Measurements from ENCODE around the gene FBXO48. TPM values are rescaled to one million over a fixed set of nuclear protein-coding genes. Genes with fewer than 3 reads are reported as not detected.

FBXO48 gene
- total RNA-seq, 1 experiment from 2014 or later: 1.7 TPM

GRCh38 chr2:68425503-68425902, 41.6 kb downstream of the FBXO48 start:
- intact Hi-C loops (cut with micrococcal nuclease): no loop called here
- no peak for DNase-seq (ENCODE audit: unreplicated experiment)
- Mint-ChIP-seq H3K36me3 (ENCODE audit: insufficient read depth, unreplicated experiment) (no peaks in the 10 kb centered on the region), H3K4me1 (ENCODE audit: insufficient read depth, unreplicated experiment) (no peaks in the 10 kb centered on the region), H3K27me3 (ENCODE audit: insufficient read depth, unreplicated experiment) (no peaks in the 10 kb centered on the region), H3K4me3 (ENCODE audit: unreplicated experiment) (no peak overlapping the region), H3K9me3 (ENCODE audit: unreplicated experiment) (no peaks in the 10 kb centered on the region), H3K27ac (ENCODE audit: low read depth, unreplicated experiment) (no peak overlapping the region)
- TF ChIP-seq CTCF (IDR thresholded peaks at IDR 0.05; ENCODE audit: unreplicated experiment): no peak
- no TSS peak for BruUV-seq (replicated peaks)
- ChIA-PET POLR2A (no interaction called here), CTCF (interaction anchor here (2.4 kb wide), 1 partner anchor 15 kb away, joined by 11 read pairs; no protein-coding TSS in a partner anchor)

GRCh38 chr2:68423966-68424650, 43.0 kb downstream of the FBXO48 start:
- no peaks in the 10 kb centered on the region for H3K4me1 Mint-ChIP-seq (ENCODE audit: insufficient read depth, unreplicated experiment)
- intact Hi-C loops (cut with micrococcal nuclease): no loop called here
- H3K36me3 Mint-ChIP-seq (ENCODE audit: insufficient read depth, unreplicated experiment): no peaks in the 10 kb centered on the region
- BruUV-seq (replicated peaks): no TSS peak
- no peak overlapping the region for H3K27ac Mint-ChIP-seq (ENCODE audit: low read depth, unreplicated experiment)
- no peaks in the 10 kb centered on the region for H3K27me3 Mint-ChIP-seq (ENCODE audit: insufficient read depth, unreplicated experiment)
- ChIA-PET CTCF (interaction anchor here (0.5 to 0.8 kb wide), 2 partner anchors 13 to 1950 kb away, joined by 3 to 5 read pairs; no protein-coding TSS in a partner anchor), POLR2A (interaction anchor here (0.6 kb wide), 1 partner anchor 132 kb away, joined by 4 read pairs; no protein-coding TSS in a partner anchor)
- no peak for DNase-seq (ENCODE audit: unreplicated experiment)
- no peak for TF ChIP-seq CTCF (IDR thresholded peaks at IDR 0.05; ENCODE audit: unreplicated experiment)
- H3K4me3 Mint-ChIP-seq (ENCODE audit: unreplicated experiment): no peak overlapping the region
- H3K9me3 Mint-ChIP-seq (ENCODE audit: unreplicated experiment): no peaks in the 10 kb centered on the region

GRCh38 chr2:68420254-68420910, 46.7 kb downstream of the FBXO48 start:
- ChIA-PET POLR2A (interaction anchor here (0.6 kb wide), 1 partner anchor 1313 kb away, joined by 3 read pairs; no protein-coding TSS in a partner anchor), CTCF (interaction anchor here (1.3 kb wide), 1 partner anchor 21 kb away, joined by 4 read pairs; no protein-coding TSS in a partner anchor)
- intact Hi-C loops (cut with micrococcal nuclease): no loop called here
- H3K9me3 Mint-ChIP-seq (ENCODE audit: unreplicated experiment): no peaks in the 10 kb centered on the region
- no peak overlapping the region for H3K4me3 Mint-ChIP-seq (ENCODE audit: unreplicated experiment)
- BruUV-seq (replicated peaks): no TSS peak
- DNase-seq (ENCODE audit: unreplicated experiment): no peak
- no peaks in the 10 kb centered on the region for H3K4me1 Mint-ChIP-seq (ENCODE audit: insufficient read depth, unreplicated experiment)
- no peak for TF ChIP-seq CTCF (IDR thresholded peaks at IDR 0.05; ENCODE audit: unreplicated experiment)
- no peak overlapping the region for H3K27ac Mint-ChIP-seq (ENCODE audit: low read depth, unreplicated experiment)
- H3K36me3 Mint-ChIP-seq (ENCODE audit: insufficient read depth, unreplicated experiment): no peaks in the 10 kb centered on the region
- H3K27me3 Mint-ChIP-seq (ENCODE audit: insufficient read depth, unreplicated experiment): no peaks in the 10 kb centered on the region

- ChIA-PET POLR2A (no interaction called here), CTCF (no interaction called here)
- DNase-seq (ENCODE audit: unreplicated experiment): no peak
- H3K36me3 Mint-ChIP-seq (ENCODE audit: insufficient read depth, unreplicated experiment): no peaks in the 10 kb centered on the region
- no TSS peak for BruUV-seq (replicated peaks)
- no peaks in the 10 kb centered on the region for H3K9me3 Mint-ChIP-seq (ENCODE audit: unreplicated experiment)
- H3K4me1 Mint-ChIP-seq (ENCODE audit: insufficient read depth, unreplicated experiment): no peaks in the 10 kb centered on the region
- H3K27me3 Mint-ChIP-seq (ENCODE audit: insufficient read depth, unreplicated experiment): no peaks in the 10 kb centered on the region
- H3K4me3 Mint-ChIP-seq (ENCODE audit: unreplicated experiment): no peak overlapping the region
- no peak overlapping the region for H3K27ac Mint-ChIP-seq (ENCODE audit: low read depth, unreplicated experiment)
- no peak for TF ChIP-seq CTCF (IDR thresholded peaks at IDR 0.05; ENCODE audit: unreplicated experiment)
- intact Hi-C loops (cut with micrococcal nuclease): no loop called here
These were observed 48.2 kb downstream of the FBXO48 start for GRCh38 chr2:68418855-68419254.
